Stomach smooth muscle (tissue), 2 donors: ENCODE results near the gene PTPRN2.

Experiments used
- H3K27ac ChIP-seq: one replicate; pipeline ENCODE4 v1.7.0; 2013; ENCODE audit warnings: mild to moderate bottlenecking, low read length, inconsistent platforms
- H3K27me3 ChIP-seq, 2 donors: one replicate each; pipeline ENCODE4 v1.7.0; 2013; ENCODE audit warnings: low read length in 2 of 2; ENCODE audit not compliant: insufficient read depth in 2 of 2, control insufficient read depth in 1 of 2
- H3K36me3 ChIP-seq, 2 donors: one replicate each; pipeline ENCODE4 v1.7.0; 2013; ENCODE audit warnings: low read length in 2 of 2; ENCODE audit not compliant: control insufficient read depth in 2 of 2, insufficient read depth in 2 of 2
- H3K4me1 ChIP-seq: one replicate; pipeline ENCODE4 v1.7.0; 2013; ENCODE audit warnings: low read length; ENCODE audit not compliant: control insufficient read depth, insufficient read depth
- H3K4me3 ChIP-seq, 2 donors: one replicate each; pipeline ENCODE4 v1.7.0; 2013; ENCODE audit warnings: low read length in 2 of 2
- H3K9ac ChIP-seq, 2 donors: one replicate each; pipeline ENCODE4 v1.7.0; 2013; ENCODE audit warnings: low read length in 2 of 2, mild to moderate bottlenecking in 1 of 2
- H3K9me3 ChIP-seq, 2 donors: one replicate each; pipeline ENCODE4 v1.7.0; 2013; ENCODE audit warnings: low read length in 2 of 2; ENCODE audit not compliant: control insufficient read depth in 2 of 2
- donor health status: healthy.
- donor health status: Pancreatic carcinoma.

PTPRN2 gene

GRCh38 chr7:157580324-157580723 lies 1007.3 kb downstream of the PTPRN2 start:
- no peak overlapping the region for H3K9ac ChIP-seq
- H3K36me3 ChIP-seq = no peaks in the 10 kb centered on the region
- H3K4me1 ChIP-seq = no peaks in the 10 kb centered on the region
- H3K27ac ChIP-seq = no peak overlapping the region
- peaks cover 0 to 2% of the 10 kb centered on the region in 2 donors for H3K9me3 ChIP-seq
- no peak overlapping the region for H3K4me3 ChIP-seq
- peaks cover 2 to 10% of the 10 kb centered on the region in 2 donors for H3K27me3 ChIP-seq

- Histone ChIP-seq H3K27me3 (peaks cover 2 to 10% of the 10 kb centered on the region in 2 donors), H3K36me3 (no peaks in the 10 kb centered on the region), H3K9me3 (no peaks in the 10 kb centered on the region), H3K4me3 (no peak overlapping the region), H3K9ac (no peak overlapping the region), H3K27ac (no peak overlapping the region), H3K4me1 (no peaks in the 10 kb centered on the region)
Observed at GRCh38 chr7:157579425-157579824, 1008.2 kb downstream of the PTPRN2 start.

GRCh38 chr7:157577796-157578339 lies 1009.8 kb downstream of the PTPRN2 start:
- Histone ChIP-seq H3K36me3 (no peaks in the 10 kb centered on the region), H3K4me1 (no peaks in the 10 kb centered on the region), H3K4me3 (no peak overlapping the region), H3K9ac (no peak overlapping the region), H3K27me3 (peaks cover 2 to 8% of the 10 kb centered on the region in 2 donors), H3K27ac (no peak overlapping the region), H3K9me3 (no peaks in the 10 kb centered on the region)

- Histone ChIP-seq H3K27me3 (peaks cover 2 to 8% of the 10 kb centered on the region in 2 donors), H3K9ac (no peak overlapping the region), H3K27ac (no peak overlapping the region), H3K4me1 (no peaks in the 10 kb centered on the region), H3K9me3 (no peaks in the 10 kb centered on the region), H3K4me3 (no peak overlapping the region), H3K36me3 (no peaks in the 10 kb centered on the region)
Observed at GRCh38 chr7:157577061-157577460, 1010.6 kb downstream of the PTPRN2 start.

- Histone ChIP-seq H3K4me3 (no peak overlapping the region), H3K4me1 (no peaks in the 10 kb centered on the region)
Observed at GRCh38 chr7:157576415-157576814, 1011.2 kb downstream of the PTPRN2 start.

GRCh38 chr7:157575777-157576176 lies 1011.8 kb downstream of the PTPRN2 start:
- Histone ChIP-seq H3K9me3 (no peaks in the 10 kb centered on the region), H3K4me3 (no peak overlapping the region), H3K36me3 (no peaks in the 10 kb centered on the region), H3K27me3 (peaks cover 0 to 3% of the 10 kb centered on the region in 2 donors), H3K27ac (no peak overlapping the region), H3K4me1 (no peaks in the 10 kb centered on the region), H3K9ac (no peak overlapping the region)

More at GRCh38 chr7:157576415-157576814, 1011.2 kb downstream of the PTPRN2 start:
- Histone ChIP-seq H3K27ac (no peak overlapping the region), H3K9me3 (no peaks in the 10 kb centered on the region), H3K27me3 (peaks cover 2 to 6% of the 10 kb centered on the region in 2 donors), H3K36me3 (no peaks in the 10 kb centered on the region), H3K9ac (no peak overlapping the region)

- Histone ChIP-seq H3K27ac (no peak overlapping the region), H3K4me1 (no peaks in the 10 kb centered on the region), H3K9me3 (no peaks in the 10 kb centered on the region), H3K36me3 (no peaks in the 10 kb centered on the region), H3K27me3 (peaks cover 0 to 6% of the 10 kb centered on the region in 2 donors), H3K9ac (no peak overlapping the region), H3K4me3 (no peak overlapping the region)
Observed at GRCh38 chr7:157574914-157575586, 1012.6 kb downstream of the PTPRN2 start.

GRCh38 chr7:157574120-157574825 lies 1013.4 kb downstream of the PTPRN2 start:
- Histone ChIP-seq H3K36me3 (no peaks in the 10 kb centered on the region), H3K4me1 (peaks cover 2% of the 10 kb centered on the region), H3K27me3 (peaks cover 0 to 6% of the 10 kb centered on the region in 2 donors), H3K9ac (no peak overlapping the region), H3K9me3 (no peaks in the 10 kb centered on the region), H3K4me3 (no peak overlapping the region), H3K27ac (no peak overlapping the region)

- Histone ChIP-seq H3K9ac (no peak overlapping the region), H3K9me3 (no peaks in the 10 kb centered on the region), H3K36me3 (no peaks in the 10 kb centered on the region), H3K4me3 (no peak overlapping the region), H3K27ac (no peak overlapping the region), H3K27me3 (peaks cover 5 to 7% of the 10 kb centered on the region in 2 donors), H3K4me1 (peaks cover 9% of the 10 kb centered on the region)
Observed at GRCh38 chr7:157573244-157573643, 1014.4 kb downstream of the PTPRN2 start.

GRCh38 chr7:157572622-157573021 lies 1015.0 kb downstream of the PTPRN2 start:
- Histone ChIP-seq H3K9ac (no peak overlapping the region), H3K36me3 (no peaks in the 10 kb centered on the region), H3K4me3 (no peak overlapping the region), H3K4me1 (peaks cover 11% of the 10 kb centered on the region), H3K9me3 (no peaks in the 10 kb centered on the region), H3K27ac (no peak overlapping the region), H3K27me3 (peaks cover 5 to 10% of the 10 kb centered on the region in 2 donors)
